Measurements from ENCODE around the gene FGFR2.

Gene FGFR2

DNA sequence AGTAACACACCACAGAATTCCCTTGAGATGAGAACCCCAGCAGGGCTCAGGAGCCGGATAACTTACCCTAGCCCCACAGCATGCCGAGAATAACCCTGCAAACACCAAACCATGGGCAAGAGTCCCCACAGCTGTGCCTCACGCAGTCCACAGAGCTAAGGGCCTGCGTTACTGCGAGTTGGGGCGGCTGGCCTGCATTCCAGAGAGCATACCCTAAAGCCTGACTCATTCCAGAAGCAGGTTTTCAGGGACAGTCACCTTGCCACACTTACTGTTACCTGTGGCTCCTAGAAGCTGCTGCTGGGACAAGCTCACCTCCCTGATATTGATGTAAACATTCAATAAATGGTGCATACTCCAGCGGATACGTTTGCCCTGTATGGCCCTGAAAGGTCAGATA, 18.6 kb downstream of the FGFR2 start:
- Histone ChIP-seq H3K4me3 (ENCODE audit: low read length) (peak overlapping the region; percentile 42), H3K27me3 (ENCODE audit: control insufficient read depth, insufficient read depth, low read length) (no peaks in the 10 kb centered on the region), H3K9me3 (ENCODE audit: control insufficient read depth, low read depth, low read length) (no peaks in the 10 kb centered on the region), H3K9ac (ENCODE audit: low read length) (no peak overlapping the region), H3K4me1 (ENCODE audit: control insufficient read depth, low read depth, low read length) (peaks cover 61% of the 10 kb centered on the region), H3K27ac (ENCODE audit: low read length) (no peak overlapping the region), H3K36me3 (ENCODE audit: control insufficient read depth, low read depth, low read length) (peaks cover 5% of the 10 kb centered on the region)

DNA sequence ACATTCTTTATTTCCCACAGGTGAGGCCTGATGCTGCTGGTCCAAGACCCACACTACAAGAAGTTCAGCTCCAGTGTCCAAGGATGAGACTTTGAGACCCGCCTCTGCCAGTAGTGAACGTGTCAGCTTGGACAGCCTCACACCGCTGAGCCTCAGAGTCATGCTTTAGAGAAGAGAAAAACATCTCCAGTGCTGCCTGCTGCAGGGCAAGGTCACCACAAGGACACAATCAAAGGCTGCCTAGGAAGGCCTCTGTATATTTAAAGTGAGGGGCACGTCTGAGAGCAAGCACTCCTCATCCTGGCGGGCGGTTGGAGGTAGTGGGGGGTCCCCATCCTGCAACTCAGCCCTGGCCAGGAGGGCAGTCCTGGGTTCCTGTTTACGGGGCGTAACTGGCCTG, 19.3 kb downstream of the FGFR2 start:
- Histone ChIP-seq H3K27me3 (ENCODE audit: control insufficient read depth, insufficient read depth, low read length) (no peaks in the 10 kb centered on the region), H3K36me3 (ENCODE audit: control insufficient read depth, low read depth, low read length) (peaks cover 5% of the 10 kb centered on the region), H3K9me3 (ENCODE audit: control insufficient read depth, low read depth, low read length) (no peaks in the 10 kb centered on the region), H3K4me3 (ENCODE audit: low read length) (peak overlapping the region; percentile 21), H3K4me1 (ENCODE audit: control insufficient read depth, low read depth, low read length) (peaks cover 64% of the 10 kb centered on the region), H3K9ac (ENCODE audit: low read length) (no peak overlapping the region), H3K27ac (ENCODE audit: low read length) (no peak overlapping the region)

DNA sequence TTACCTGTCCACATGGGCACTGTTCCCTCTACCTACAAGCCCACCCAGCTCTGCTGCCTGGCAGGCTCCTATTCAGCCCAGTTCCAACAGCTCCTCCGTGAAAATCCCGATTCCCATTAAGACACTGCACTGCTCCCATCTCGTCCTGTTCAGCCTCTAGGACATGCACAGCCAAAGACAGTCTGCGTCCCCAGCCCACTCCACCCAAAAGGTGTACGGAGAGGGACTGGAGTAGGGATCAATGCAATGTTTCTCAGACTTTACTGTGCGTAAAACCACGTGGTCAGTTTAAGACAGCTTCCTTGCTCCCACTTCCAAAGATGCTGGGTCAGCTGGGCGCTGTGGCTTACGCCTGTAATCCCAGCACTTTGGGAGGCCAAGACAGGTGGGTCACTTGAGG, 19.9 kb downstream of the FGFR2 start:
- Histone ChIP-seq H3K9ac (ENCODE audit: low read length) (no peak overlapping the region), H3K9me3 (ENCODE audit: control insufficient read depth, low read depth, low read length) (no peaks in the 10 kb centered on the region), H3K4me1 (ENCODE audit: control insufficient read depth, low read depth, low read length) (peaks cover 63% of the 10 kb centered on the region), H3K27me3 (ENCODE audit: control insufficient read depth, insufficient read depth, low read length) (no peaks in the 10 kb centered on the region), H3K27ac (ENCODE audit: low read length) (no peak overlapping the region), H3K36me3 (ENCODE audit: control insufficient read depth, low read depth, low read length) (peaks cover 4% of the 10 kb centered on the region), H3K4me3 (ENCODE audit: low read length) (no peak overlapping the region)

DNA sequence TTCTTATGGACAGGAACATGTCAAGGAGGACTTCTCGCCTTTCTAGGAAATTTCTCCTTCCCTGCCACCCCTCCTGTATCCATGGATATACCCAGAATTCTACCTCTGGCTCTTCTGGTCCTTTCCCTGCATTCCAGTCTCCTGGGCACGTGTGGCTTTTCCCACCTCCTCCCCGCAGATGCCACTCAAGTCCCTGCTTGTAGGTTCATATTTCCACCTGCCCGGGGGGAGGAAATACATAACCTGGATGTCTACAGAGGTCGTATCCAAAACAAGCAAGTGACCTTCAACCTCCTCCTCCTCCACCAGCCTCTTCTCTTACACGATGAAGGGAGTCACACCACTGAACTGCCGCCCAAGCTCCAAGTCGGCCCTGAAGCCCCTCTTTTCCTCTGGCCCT, 20.7 kb downstream of the FGFR2 start:
- Histone ChIP-seq H3K4me1 (ENCODE audit: control insufficient read depth, low read depth, low read length) (peaks cover 57% of the 10 kb centered on the region), H3K9me3 (ENCODE audit: control insufficient read depth, low read depth, low read length) (no peaks in the 10 kb centered on the region), H3K9ac (ENCODE audit: low read length) (no peak overlapping the region), H3K27me3 (ENCODE audit: control insufficient read depth, insufficient read depth, low read length) (no peaks in the 10 kb centered on the region), H3K4me3 (ENCODE audit: low read length) (no peak overlapping the region), H3K36me3 (ENCODE audit: control insufficient read depth, low read depth, low read length) (no peaks in the 10 kb centered on the region), H3K27ac (ENCODE audit: low read length) (no peak overlapping the region)

GRCh38 chr10:121576139-121576538, 22.1 kb downstream of the FGFR2 start:
- H3K9ac ChIP-seq (ENCODE audit: low read length) = no peak overlapping the region
- no peaks in the 10 kb centered on the region for H3K36me3 ChIP-seq (ENCODE audit: control insufficient read depth, low read depth, low read length)
- H3K4me1 ChIP-seq (ENCODE audit: control insufficient read depth, low read depth, low read length) = peaks cover 48% of the 10 kb centered on the region
- no peaks in the 10 kb centered on the region for H3K27me3 ChIP-seq (ENCODE audit: control insufficient read depth, insufficient read depth, low read length)
- no peak overlapping the region for H3K27ac ChIP-seq (ENCODE audit: low read length)
- no peaks in the 10 kb centered on the region for H3K9me3 ChIP-seq (ENCODE audit: control insufficient read depth, low read depth, low read length)
- no peak overlapping the region for H3K4me3 ChIP-seq (ENCODE audit: low read length)

- Histone ChIP-seq H3K9me3 (ENCODE audit: control insufficient read depth, low read depth, low read length) (no peaks in the 10 kb centered on the region), H3K36me3 (ENCODE audit: control insufficient read depth, low read depth, low read length) (no peaks in the 10 kb centered on the region), H3K4me1 (ENCODE audit: control insufficient read depth, low read depth, low read length) (peaks cover 43% of the 10 kb centered on the region), H3K9ac (ENCODE audit: low read length) (no peak overlapping the region), H3K27ac (ENCODE audit: low read length) (no peak overlapping the region), H3K27me3 (ENCODE audit: control insufficient read depth, insufficient read depth, low read length) (no peaks in the 10 kb centered on the region), H3K4me3 (ENCODE audit: low read length) (no peak overlapping the region)
Measured at GRCh38 chr10:121574519-121575166, 23.6 kb downstream of the FGFR2 start.

DNA sequence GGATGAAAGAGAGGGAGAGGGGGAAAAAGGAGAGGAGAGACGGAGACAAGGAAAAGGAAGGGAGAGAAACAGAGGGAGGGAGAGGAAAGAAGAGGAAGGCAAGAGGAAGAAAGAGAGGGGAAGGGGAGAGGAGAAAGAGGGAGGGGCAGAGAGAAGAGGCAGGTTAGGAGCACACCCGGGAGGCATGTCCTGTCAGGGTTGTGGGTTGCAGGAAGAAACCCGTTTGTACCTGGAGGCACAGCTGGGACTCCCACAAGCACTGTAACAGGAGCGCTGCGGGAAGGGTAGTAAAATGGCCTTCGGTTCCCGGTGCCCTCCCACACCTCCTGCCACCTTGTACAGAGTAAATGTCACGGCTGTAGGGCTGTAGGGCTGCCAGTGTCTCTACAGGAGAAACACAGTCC, 24.7 kb downstream of the FGFR2 start:
- H3K4me3 ChIP-seq (ENCODE audit: low read length) = no peak overlapping the region
- no peak overlapping the region for H3K27ac ChIP-seq (ENCODE audit: low read length)
- no peak overlapping the region for H3K9ac ChIP-seq (ENCODE audit: low read length)
- peaks cover 32% of the 10 kb centered on the region for H3K4me1 ChIP-seq (ENCODE audit: control insufficient read depth, low read depth, low read length)
- H3K9me3 ChIP-seq (ENCODE audit: control insufficient read depth, low read depth, low read length) = no peaks in the 10 kb centered on the region
- H3K36me3 ChIP-seq (ENCODE audit: control insufficient read depth, low read depth, low read length) = no peaks in the 10 kb centered on the region
- H3K27me3 ChIP-seq (ENCODE audit: control insufficient read depth, insufficient read depth, low read length) = no peaks in the 10 kb centered on the region

- no peaks in the 10 kb centered on the region for H3K36me3 ChIP-seq (ENCODE audit: control insufficient read depth, low read depth, low read length)
- H3K27me3 ChIP-seq (ENCODE audit: control insufficient read depth, insufficient read depth, low read length) = no peaks in the 10 kb centered on the region
- no peak overlapping the region for H3K9ac ChIP-seq (ENCODE audit: low read length)
- H3K9me3 ChIP-seq (ENCODE audit: control insufficient read depth, low read depth, low read length) = no peaks in the 10 kb centered on the region
- peaks cover 30% of the 10 kb centered on the region for H3K4me1 ChIP-seq (ENCODE audit: control insufficient read depth, low read depth, low read length)
- H3K4me3 ChIP-seq (ENCODE audit: low read length) = no peak overlapping the region
- H3K27ac ChIP-seq (ENCODE audit: low read length) = no peak overlapping the region
Measured at GRCh38 chr10:121572859-121573537, 25.2 kb downstream of the FGFR2 start.

- H3K4me3 ChIP-seq (ENCODE audit: low read length) = no peak overlapping the region
- peaks cover 5% of the 10 kb centered on the region for H3K36me3 ChIP-seq (ENCODE audit: control insufficient read depth, low read depth, low read length)
- H3K27ac ChIP-seq (ENCODE audit: low read length) = no peak overlapping the region
- H3K4me1 ChIP-seq (ENCODE audit: control insufficient read depth, low read depth, low read length) = peaks cover 42% of the 10 kb centered on the region
- no peak overlapping the region for H3K9ac ChIP-seq (ENCODE audit: low read length)
- no peaks in the 10 kb centered on the region for H3K9me3 ChIP-seq (ENCODE audit: control insufficient read depth, low read depth, low read length)
- H3K27me3 ChIP-seq (ENCODE audit: control insufficient read depth, insufficient read depth, low read length) = no peaks in the 10 kb centered on the region
Measured at GRCh38 chr10:121570315-121570714, 27.9 kb downstream of the FGFR2 start.

DNA sequence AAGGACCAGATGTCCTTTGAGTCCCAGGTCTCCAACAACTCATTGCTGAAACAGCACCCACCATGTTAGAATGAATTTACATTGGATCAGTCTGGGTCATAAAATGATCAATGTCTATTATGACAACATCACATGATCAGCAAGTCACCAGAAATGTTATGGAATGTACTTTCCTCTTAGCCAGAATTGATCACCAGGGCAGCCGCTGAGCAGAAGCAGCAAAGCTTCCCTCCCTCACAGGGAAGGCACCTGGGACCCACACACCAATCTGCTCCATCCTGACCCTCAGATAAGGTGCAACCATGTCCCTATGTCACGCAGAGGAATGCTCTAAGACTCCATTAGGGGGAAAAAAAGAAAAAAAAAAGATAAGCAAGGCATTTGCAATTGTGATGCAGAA, 30.0 kb downstream of the FGFR2 start:
- Histone ChIP-seq H3K9me3 (ENCODE audit: control insufficient read depth, low read depth, low read length) (no peaks in the 10 kb centered on the region), H3K27me3 (ENCODE audit: control insufficient read depth, insufficient read depth, low read length) (no peaks in the 10 kb centered on the region), H3K9ac (ENCODE audit: low read length) (no peak overlapping the region), H3K27ac (ENCODE audit: low read length) (no peak overlapping the region), H3K4me1 (ENCODE audit: control insufficient read depth, low read depth, low read length) (peaks cover 33% of the 10 kb centered on the region), H3K4me3 (ENCODE audit: low read length) (no peak overlapping the region), H3K36me3 (ENCODE audit: control insufficient read depth, low read depth, low read length) (peaks cover 24% of the 10 kb centered on the region)

GRCh38 chr10:121567569-121567968, 30.7 kb downstream of the FGFR2 start:
- Histone ChIP-seq H3K27ac (ENCODE audit: low read length) (no peak overlapping the region), H3K36me3 (ENCODE audit: control insufficient read depth, low read depth, low read length) (peaks cover 24% of the 10 kb centered on the region), H3K4me3 (ENCODE audit: low read length) (no peak overlapping the region), H3K9ac (ENCODE audit: low read length) (no peak overlapping the region), H3K9me3 (ENCODE audit: control insufficient read depth, low read depth, low read length) (no peaks in the 10 kb centered on the region), H3K4me1 (ENCODE audit: control insufficient read depth, low read depth, low read length) (peaks cover 33% of the 10 kb centered on the region), H3K27me3 (ENCODE audit: control insufficient read depth, insufficient read depth, low read length) (no peaks in the 10 kb centered on the region)

DNA sequence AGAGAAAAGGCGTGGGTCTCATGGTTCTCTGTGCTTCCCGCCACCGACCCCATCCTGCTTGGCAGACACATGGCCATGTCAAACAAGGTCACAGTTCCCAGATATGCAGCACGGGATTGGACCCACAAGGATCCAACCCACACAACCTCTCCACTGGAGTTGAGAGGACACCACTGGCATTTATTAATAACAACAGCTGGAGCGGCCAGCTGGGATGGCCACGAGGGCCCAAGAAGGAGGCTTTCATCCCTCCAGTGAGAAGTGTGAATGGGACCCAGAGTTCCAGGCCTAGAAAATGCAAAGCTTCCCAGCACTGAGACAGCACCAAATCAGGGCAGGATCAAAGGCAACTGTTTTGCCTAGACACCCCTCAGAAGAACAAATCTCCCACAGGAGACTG, 31.5 kb downstream of the FGFR2 start:
- Histone ChIP-seq H3K36me3 (ENCODE audit: control insufficient read depth, low read depth, low read length) (peaks cover 24% of the 10 kb centered on the region), H3K27me3 (ENCODE audit: control insufficient read depth, insufficient read depth, low read length) (no peaks in the 10 kb centered on the region), H3K4me3 (ENCODE audit: low read length) (no peak overlapping the region), H3K9ac (ENCODE audit: low read length) (no peak overlapping the region), H3K9me3 (ENCODE audit: control insufficient read depth, low read depth, low read length) (no peaks in the 10 kb centered on the region), H3K4me1 (ENCODE audit: control insufficient read depth, low read depth, low read length) (peaks cover 33% of the 10 kb centered on the region), H3K27ac (ENCODE audit: low read length) (no peak overlapping the region)
